Measurements from ENCODE around the gene GRK1. TPM values are rescaled to one million over a fixed set of nuclear protein-coding genes. Genes with fewer than 3 reads are reported as not detected.

Gene GRK1
- total and polyA plus RNA-seq, 2 of the 4 experiments (the other 2 are of a cell fraction) = not detected

DNA sequence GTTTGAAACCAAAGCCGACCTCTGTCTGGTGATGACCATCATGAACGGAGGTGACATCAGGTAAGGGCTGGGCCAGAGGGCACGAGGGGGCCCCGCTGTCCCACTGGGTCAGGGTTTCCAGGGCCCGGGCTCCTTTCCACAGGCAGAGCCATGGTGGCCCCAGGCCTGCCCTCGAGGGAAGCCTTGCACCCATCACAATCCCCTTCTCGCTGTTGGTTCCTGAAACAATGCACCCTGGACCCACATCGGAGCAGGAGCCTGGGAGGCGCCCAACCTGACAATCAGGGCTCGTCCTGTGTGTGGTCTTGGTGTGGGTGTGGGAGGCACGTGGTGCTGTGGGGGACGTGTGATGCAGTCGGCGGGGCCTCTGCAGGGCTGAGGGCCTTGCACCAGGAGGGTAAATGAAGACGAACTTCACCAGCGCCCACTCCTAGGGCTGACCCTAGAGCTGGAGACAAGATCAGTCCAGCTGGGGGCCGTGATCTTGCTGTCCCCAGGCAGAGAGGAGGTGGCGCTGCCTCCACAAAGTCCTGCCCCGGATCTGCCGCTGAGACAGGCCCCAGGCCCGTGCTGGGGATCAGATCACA lies 2.8 kb downstream of the GRK1 start:
- no peak overlapping the region for H2AFZ ChIP-seq (replicated peaks; ENCODE audit: low read length, poor library complexity)
- H2BK120ac ChIP-seq (ENCODE audit: low read depth, low read length) = no peak overlapping the region
- in situ Hi-C loops (cut with MboI; ENCODE audit: low sequenced_read_pairs) = no loop called here
- no peak overlapping the region for H3K23ac ChIP-seq (ENCODE audit: low read depth, low read length)
- POLR2A ChIA-PET (ENCODE audit: unreplicated experiment) = no interaction called here
- TF ChIP-seq RAD21 (IDR thresholded peaks at IDR 0.05; ENCODE audit: low read length) (no peak), ELK1 (IDR thresholded peaks at IDR 0.05; ENCODE audit: borderline replicate concordance, low read depth, low read length) (no peak), RCOR1 (IDR thresholded peaks at IDR 0.05; ENCODE audit: insufficient replicate concordance, low read length) (no peak), FOS (IDR thresholded peaks at IDR 0.05; ENCODE audit: low read depth, low read length) (no peak), CTCF (conservative IDR thresholded peaks at IDR 0.05; ENCODE audit: low read depth, low read length) (no peak), RFX5 (IDR thresholded peaks at IDR 0.05; ENCODE audit: low read depth, low read length) (no peak)
- no peaks in the 10 kb centered on the region for H3K9me3 ChIP-seq (ENCODE audit: control insufficient read depth, insufficient read depth, low read length)
- peaks cover 9% of the 10 kb centered on the region; the same call in 1 of the 2 replicates for H4K20me1 ChIP-seq (ENCODE audit: insufficient read depth, low read length)
- H2BK20ac ChIP-seq (ENCODE audit: low read depth, low read length) = no peak overlapping the region
- peaks cover 14% of the 10 kb centered on the region; the same call in 1 of the 2 replicates for H3K27me3 ChIP-seq (ENCODE audit: control insufficient read depth, insufficient read depth, low read length)
- no peak overlapping the region for H3K27ac ChIP-seq (ENCODE audit: insufficient read depth, low read length)
- H3K4ac ChIP-seq (ENCODE audit: low read depth, low read length) = no peak overlapping the region
- H3K36me3 ChIP-seq (ENCODE audit: control insufficient read depth, insufficient read depth, low read length) = no peaks in the 10 kb centered on the region
- no peak overlapping the region for H3K14ac ChIP-seq (replicated peaks; ENCODE audit: low read depth, low read length)
- H2BK15ac ChIP-seq (ENCODE audit: low read depth, low read length) = no peak overlapping the region
- DNase-seq (no peak), ATAC-seq (ENCODE audit: low read depth) (no peak)
- H3K9ac ChIP-seq (ENCODE audit: low read depth, low read length) = no peak overlapping the region
- H4K91ac ChIP-seq (ENCODE audit: insufficient read depth, low read depth, low read length) = no peak overlapping the region
- no peaks in the 10 kb centered on the region for H3K79me1 ChIP-seq (ENCODE audit: low read depth in 1 of 2, low read length in 2 of 2)
- H3K9me1 ChIP-seq (ENCODE audit: insufficient read depth, low read length) = peaks cover 3% of the 10 kb centered on the region; the same call in 1 of the 2 replicates
- no peak overlapping the region for H2AK9ac ChIP-seq (replicated peaks; ENCODE audit: low read depth, low read length, poor library complexity)
- no peak overlapping the region for H4K8ac ChIP-seq (ENCODE audit: low read depth in 2 of 2, low read length in 2 of 2)
- CTCF ChIA-PET = no interaction called here
- intact Hi-C loops (cut with micrococcal nuclease) = no loop called here
- H2BK5ac ChIP-seq (ENCODE audit: low read depth, low read length, poor library complexity, severe bottlenecking) = no peak overlapping the region
- BruUV-seq (replicated peaks) = no TSS peak
- no peak overlapping the region for H3K4me2 ChIP-seq (ENCODE audit: low read depth, low read length)
- no peak overlapping the region for H3K56ac ChIP-seq (ENCODE audit: extremely low read depth, insufficient read depth, low read length)
- H3K4me3 ChIP-seq (ENCODE audit: insufficient read depth, low read depth, low read length) = no peak overlapping the region
- WGBS, 2 experiments (ENCODE audit: extremely low coverage in 2 of 2, insufficient read length in 1 of 2) = 76% methylated on average over 9 of the region's 21 CpGs; no CpG with 5 or more reads in 1 of the 2 experiments
- no peak overlapping the region for H2AK5ac ChIP-seq (ENCODE audit: low read depth, low read length)
- H3K18ac ChIP-seq (ENCODE audit: low read depth, low read length) = no peak overlapping the region
- no peaks in the 10 kb centered on the region for H3K4me1 ChIP-seq (ENCODE audit: control insufficient read depth, insufficient read depth, low read length)
- H4K5ac ChIP-seq (ENCODE audit: low read depth, low read length) = no peak overlapping the region
- dilution Hi-C loops (cut with HindIII; ENCODE audit: low sequenced_read_pairs, unreplicated experiment) = no loop called here

Data from IMR-90 (cell line).